Panc1 (cell line): ENCODE data around the gene MRPS9.

Source experiments
- POLR2AphosphoS5 ChIP-seq: IDR thresholded peaks from 2 replicates; pipeline ENCODE4 v1.6.1; 2012; ENCODE audit warnings: mild to moderate bottlenecking, low read depth, low read length, moderate library complexity
- REST ChIP-seq, 2 experiments: IDR thresholded peaks; 2 replicates each; pipeline ENCODE4 v1.6.1; 2011 to 2012; ENCODE audit warnings: low read depth in 2 of 2, control low read depth in 1 of 2, low read length in 1 of 2, mild to moderate bottlenecking in 1 of 2, moderate library complexity in 1 of 2; ENCODE audit not compliant: insufficient read depth in 1 of 2
- TF ChIP-seq, protein P1 (sequence below): fragments of 450-650 bp; IDR thresholded peaks from 2 replicates; pipeline ENCODE4 v1.5.1; 2017; ENCODE audit warnings: mild to moderate bottlenecking

DNA sequence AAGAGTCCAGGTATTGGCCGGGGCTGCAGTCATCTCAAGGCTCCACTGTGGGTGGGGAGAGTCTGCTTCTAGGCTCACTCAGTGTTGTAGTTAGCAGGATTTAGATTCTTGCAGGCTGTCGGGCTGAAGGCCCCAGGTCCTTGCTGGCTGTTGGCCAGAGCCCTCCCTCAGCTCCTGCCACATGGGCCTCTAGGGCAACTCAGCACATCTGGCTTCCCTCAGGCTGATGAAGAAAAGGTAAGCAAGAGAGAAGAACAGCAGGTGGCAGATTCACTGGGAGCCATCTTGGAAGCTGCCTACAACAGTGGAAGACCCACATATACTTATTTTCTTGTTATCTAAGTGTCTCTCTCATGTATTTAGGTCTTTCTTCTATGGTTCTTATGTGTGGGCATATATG lies 4.3 kb downstream of the MRPS9 start:
- no peak for TF ChIP-seq REST (IDR thresholded peaks at IDR 0.05; ENCODE audit: insufficient read depth in 1 of 2, low read depth in 2 of 2, low read length in 1 of 2)
- TF ChIP-seq, protein P1, sequence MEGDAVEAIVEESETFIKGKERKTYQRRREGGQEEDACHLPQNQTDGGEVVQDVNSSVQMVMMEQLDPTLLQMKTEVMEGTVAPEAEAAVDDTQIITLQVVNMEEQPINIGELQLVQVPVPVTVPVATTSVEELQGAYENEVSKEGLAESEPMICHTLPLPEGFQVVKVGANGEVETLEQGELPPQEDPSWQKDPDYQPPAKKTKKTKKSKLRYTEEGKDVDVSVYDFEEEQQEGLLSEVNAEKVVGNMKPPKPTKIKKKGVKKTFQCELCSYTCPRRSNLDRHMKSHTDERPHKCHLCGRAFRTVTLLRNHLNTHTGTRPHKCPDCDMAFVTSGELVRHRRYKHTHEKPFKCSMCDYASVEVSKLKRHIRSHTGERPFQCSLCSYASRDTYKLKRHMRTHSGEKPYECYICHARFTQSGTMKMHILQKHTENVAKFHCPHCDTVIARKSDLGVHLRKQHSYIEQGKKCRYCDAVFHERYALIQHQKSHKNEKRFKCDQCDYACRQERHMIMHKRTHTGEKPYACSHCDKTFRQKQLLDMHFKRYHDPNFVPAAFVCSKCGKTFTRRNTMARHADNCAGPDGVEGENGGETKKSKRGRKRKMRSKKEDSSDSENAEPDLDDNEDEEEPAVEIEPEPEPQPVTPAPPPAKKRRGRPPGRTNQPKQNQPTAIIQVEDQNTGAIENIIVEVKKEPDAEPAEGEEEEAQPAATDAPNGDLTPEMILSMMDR: no peak
- no peak for TF ChIP-seq POLR2AphosphoS5
